Activated T-helper 1 cell treated with anti-CD3 and anti-CD28 coated beads, Interleukin-2, amount 50 U/mL, for 16 hours (primary cell): Measurements from ENCODE around the gene TPX2.
A peak's percentile ranks its signal among the peaks of the same experiment; 100 is the strongest.

ENCODE experiments used
- DNase-seq, 2 donors: peaks; one replicate each; pipeline ENCODE4 v3.0.0-alpha.2; 2020; ENCODE audit warnings: low read depth in 1 of 2, low spot score in 1 of 2

Gene TPX2

GRCh38 chr20:31831771-31832306, 92.7 kb downstream of the TPX2 start:
- DNase-seq: no peak

GRCh38 chr20:31833130-31833930, 94.2 kb downstream of the TPX2 start:
- peak; percentile 30 to 48 for DNase-seq

- no peak for DNase-seq
Measured at GRCh38 chr20:31833931-31834521, 94.9 kb downstream of the TPX2 start.

GRCh38 chr20:31835554-31835953, 96.5 kb downstream of the TPX2 start:
- DNase-seq: no peak

DNA sequence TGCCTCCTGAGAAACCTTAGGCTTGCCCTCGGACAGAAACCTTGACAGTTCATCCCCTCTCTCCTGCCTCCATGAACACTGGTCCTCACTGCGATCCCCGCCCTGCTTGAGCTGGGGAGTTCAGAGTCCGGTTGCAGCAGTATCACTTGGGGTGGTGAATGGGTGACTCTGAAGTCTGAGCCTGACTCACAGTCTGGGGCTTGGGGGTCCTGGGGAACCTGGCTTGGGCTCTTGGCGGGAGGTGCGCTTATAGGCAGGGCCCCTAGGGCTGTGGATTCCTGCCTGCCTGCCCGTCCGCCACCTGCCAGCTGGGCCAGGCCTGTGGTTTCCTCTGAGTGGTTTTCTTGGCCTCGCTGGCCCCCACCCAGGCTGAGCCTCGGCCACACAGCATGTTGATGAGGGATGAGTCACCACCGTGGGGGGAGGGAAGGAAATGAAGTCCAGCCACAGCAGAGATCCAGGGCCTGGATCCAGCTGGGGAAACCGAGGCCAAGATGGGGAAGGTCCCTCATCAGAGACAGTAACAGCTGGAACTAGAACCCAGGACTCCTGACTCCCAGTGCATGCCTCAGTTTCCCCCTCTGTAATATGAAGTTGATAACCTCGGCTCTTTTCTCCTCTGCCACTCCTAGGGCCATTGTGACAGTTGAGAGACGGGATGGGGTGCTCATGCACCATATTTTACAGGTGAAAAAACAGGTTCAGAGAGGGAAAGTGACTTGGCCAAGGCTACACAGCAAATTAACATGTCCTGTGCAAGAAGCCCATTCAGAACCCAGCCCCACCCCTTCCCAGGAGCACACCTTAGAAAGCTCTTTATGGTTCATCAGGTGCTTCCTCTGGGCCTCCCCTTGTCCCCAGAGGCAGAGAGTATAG, 97.1 kb downstream of the TPX2 start:
- no peak for DNase-seq

- no peak for DNase-seq
Measured at GRCh38 chr20:31836853-31837608, 97.9 kb downstream of the TPX2 start.

DNA sequence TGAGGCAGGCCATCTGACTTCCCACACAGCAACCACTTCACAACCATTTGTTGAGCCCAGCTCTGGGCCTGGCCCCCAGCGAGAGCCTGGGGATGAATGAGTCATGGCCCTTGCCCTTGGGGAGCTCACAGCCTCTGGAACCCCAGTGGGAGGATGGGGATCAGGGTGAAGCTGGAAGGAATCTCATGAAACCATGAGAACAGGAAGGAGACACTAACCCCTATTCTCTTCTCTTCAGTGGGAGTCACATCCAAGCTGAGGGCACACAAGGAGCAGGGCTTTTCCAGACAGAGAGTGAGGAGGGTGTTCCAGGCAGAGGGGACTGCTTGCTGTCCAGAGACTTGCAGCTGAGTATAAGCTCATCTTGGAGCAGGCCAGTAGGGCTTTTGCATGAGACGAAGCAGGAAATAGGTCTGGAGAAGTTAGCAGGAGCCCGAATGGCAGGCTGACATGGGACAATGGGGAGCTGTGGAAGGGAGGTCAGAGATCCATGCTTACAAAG, 98.9 kb downstream of the TPX2 start:
- no peak for DNase-seq

DNA sequence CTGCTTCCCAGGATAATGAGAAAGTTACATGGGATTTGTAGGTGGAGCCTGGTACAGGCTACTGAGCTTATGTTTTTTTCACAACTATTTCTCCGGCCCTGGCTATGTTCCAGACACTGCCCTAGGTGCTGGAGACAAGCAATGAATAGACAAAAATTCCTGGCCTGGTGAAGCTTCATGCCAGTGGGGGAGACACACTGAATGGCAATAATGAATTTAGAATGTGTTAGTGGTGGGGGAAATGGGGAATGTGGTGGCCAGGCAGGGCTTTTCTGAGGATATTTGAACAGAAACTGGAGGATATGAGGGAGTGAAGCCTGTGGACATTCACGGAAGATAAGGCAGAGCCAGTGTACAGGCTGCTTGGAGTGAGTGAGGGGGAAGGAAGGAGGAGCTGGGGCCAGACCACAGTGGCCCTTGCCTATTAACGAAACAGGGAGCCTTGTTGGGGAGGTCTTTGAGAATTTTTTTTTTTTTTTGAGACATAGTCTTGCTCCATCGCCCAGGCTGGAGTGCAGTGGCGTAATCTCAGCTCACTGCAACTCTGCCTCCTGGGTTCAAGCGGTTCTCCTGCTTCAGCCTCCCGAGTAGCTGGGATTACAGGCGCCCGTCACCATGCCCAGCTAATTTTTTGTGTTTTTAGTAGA, 99.7 kb downstream of the TPX2 start:
- DNase-seq: no peak

GRCh38 chr20:31839782-31840487, 100.8 kb downstream of the TPX2 start:
- no peak for DNase-seq

GRCh38 chr20:31840906-31841816, 102.1 kb downstream of the TPX2 start:
- DNase-seq: no peak

GRCh38 chr20:31841928-31842327, 102.8 kb downstream of the TPX2 start:
- no peak for DNase-seq

DNA sequence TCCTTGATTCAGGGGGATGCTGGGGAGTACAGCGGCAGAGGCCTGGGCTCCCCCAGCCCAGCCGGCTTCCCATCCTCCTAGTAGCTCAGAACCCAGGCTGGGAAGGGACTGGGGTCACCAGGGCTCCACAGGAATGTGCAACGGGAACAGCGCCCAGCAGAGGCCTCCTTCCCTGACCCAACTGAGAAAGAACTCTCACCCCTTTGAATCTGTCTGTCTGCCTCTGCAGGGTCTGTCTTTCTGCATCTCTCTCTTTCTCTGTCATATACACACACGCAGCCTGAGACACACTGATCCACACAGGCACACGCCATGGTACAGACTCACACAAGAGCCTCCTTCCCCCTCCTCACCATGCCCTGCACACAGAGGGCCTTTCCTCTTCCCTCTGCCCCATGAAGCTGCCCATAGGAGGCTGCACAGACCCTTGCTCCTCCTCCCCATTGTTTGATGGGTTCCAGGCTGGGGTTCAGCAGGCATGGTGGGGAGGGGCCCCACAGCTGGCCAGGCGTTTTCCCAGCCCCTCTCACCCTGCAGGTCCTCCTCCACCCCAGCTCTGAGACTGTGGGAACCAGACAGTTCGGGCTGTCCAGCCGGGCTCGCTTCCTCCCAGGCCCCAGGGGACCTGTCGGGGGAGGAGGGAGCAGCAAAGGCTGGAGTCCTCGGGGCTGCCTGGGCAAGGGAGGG, 103.5 kb downstream of the TPX2 start:
- DNase-seq: no peak

DNA sequence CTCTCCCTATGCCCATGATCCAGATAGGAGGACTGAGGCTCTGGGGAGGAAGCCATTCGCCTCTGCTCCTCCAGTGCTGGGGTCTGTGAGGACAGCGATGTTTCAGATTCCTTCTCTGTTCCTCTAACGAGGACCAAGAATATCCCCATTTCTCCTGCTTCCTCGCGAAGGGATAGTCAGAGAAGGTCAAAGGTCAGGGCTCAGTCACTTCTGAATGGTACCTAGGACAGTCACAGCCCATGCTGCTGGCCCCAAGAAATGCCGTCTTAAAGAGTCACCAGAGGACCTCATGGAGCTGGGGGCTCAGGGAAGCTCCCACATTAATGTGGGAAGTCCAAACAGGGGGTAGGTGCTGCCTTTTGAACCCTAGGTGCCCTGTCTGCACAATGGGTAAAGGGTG, 104.2 kb downstream of the TPX2 start:
- no peak for DNase-seq

- DNase-seq: no peak
Measured at GRCh38 chr20:31843881-31844280, 104.8 kb downstream of the TPX2 start.

DNA sequence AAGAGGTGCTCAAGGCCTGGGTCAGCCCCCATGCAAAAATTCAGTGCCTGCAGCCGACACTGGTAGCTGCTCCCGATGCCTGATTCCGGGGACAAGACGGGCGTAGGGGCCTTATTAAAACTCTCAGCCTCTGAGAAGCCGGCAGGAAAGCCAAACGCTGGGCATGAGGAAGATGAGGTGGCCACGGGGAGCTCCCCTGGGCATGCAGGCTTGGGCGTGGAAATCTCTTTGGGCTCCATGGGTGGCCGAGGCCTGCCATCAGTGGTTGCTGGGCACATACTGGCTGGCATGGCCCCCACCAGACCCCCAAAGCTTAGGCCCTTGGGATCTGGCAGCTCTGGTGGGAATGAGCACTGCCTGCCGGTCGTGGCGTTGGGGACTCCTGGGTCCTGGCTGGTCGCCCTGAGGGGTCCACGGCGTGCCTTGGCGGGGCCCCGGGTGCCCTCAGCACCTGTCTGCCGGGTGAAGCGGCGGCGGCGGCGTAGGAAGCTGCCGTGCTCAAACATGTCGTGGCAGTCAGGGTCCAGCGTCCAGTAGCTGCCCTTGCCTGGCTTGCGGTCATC, 105.7 kb downstream of the TPX2 start:
- DNase-seq: no peak

DNA sequence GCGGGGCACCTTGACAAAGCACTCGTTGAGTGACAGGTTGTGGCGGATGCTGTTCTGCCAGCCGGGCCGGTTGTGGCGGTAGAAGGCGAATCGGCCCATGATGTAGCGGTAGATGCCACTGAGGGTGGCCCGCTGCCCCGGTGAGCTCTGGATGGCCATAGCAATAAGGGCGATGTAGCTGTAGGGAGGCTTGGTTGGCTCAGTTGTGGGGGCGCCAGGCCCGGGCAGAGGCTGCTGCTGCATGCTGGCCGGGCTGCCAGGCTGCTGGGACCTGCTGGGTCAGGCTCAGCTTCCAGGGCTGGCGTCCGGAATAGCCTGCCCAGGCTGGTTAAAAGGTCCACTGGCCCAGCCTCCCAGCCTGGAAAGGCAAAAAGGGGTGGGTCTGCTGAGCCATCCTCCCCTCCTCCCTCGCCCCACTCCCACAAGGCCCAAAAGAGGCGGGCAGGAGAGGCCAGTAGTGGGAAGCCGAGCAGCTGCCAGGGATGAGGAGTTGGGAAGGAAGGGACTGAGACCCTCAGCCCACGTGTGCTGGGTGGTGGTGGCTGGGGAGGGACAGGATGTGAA, 106.3 kb downstream of the TPX2 start, which contains the start of gene FOXS1:
TSS of gene FOXS1 (minus strand) at position 305 of the 564 bp plus-strand sequence. CDS start at position 243, 62 bp downstream.
- DNase-seq: no peak

DNA sequence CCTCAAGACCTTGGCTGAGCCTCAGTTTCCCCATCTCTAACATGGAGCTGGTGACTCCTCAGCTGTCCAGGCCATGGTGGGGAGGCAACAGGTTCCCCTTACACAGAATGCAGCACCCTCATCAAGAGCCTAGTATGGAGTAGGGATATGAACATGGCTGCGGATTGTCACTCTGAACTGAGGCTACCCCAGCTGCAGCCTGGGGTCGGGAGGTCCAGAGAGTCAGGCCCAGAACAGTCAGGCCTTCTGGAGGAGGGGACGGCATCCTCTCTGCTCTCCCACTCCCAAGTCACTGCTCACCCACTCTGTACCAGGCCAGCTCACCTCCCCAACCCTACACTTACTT, 107.7 kb downstream of the TPX2 start:
- DNase-seq: no peak
